Ovary (tissue), 9 donors: Measurements from ENCODE around the gene SLC26A1. TPM values are rescaled to one million over a fixed set of nuclear protein-coding genes. Genes with fewer than 3 reads are reported as not detected.

Source experiments
- DNase-seq, 5 donors: peaks; one replicate each; pipeline ENCODE4 v3.0.0-alpha.2; 2019 to 2020
- H3K27ac ChIP-seq, 2 donors: fragments of 200-600 bp; one replicate each; pipeline versions ENCODE4 v1.5.1 to v1.8.0; 2019 to 2022
- H3K27me3 ChIP-seq: fragments of 200-600 bp; one replicate; pipeline ENCODE4 v1.8.0; 2022
- H3K36me3 ChIP-seq: fragments of 200-600 bp; sonication (generic); one replicate; pipeline ENCODE4 v1.5.1; 2019
- H3K4me1 ChIP-seq: one replicate; pipeline ENCODE4 v1.8.1; 2013; ENCODE audit warnings: mild to moderate bottlenecking, moderate library complexity; ENCODE audit not compliant: insufficient read depth
- H3K4me3 ChIP-seq: fragments of 200-600 bp; sonication (generic); one replicate; pipeline ENCODE4 v1.5.1; 2017
- H3K9me3 ChIP-seq, 2 donors: fragments of 200-600 bp in 1 of 2; sonication (generic) in 1 of 2; one replicate each; pipeline versions ENCODE4 v1.5.1 to v1.8.1; 2013 to 2019; ENCODE audit warnings: mild to moderate bottlenecking in 1 of 2, moderate library complexity in 1 of 2
- CTCF ChIP-seq, 3 donors: fragments of 450-650 bp in 2 of 3; fragments of 200-600 bp in 1 of 3; IDR thresholded peaks; one replicate each; pipeline versions ENCODE4 v1.5.1 to v1.8.0; 2016 to 2022; ENCODE audit warnings: antibody characterized with exemption in 3 of 3, mild to moderate bottlenecking in 1 of 3
- EP300 ChIP-seq: sonication (generic); formaldehyde crosslinking; IDR thresholded peaks from one replicate; pipeline ENCODE4 v1.6.1; 2017; ENCODE audit warnings: antibody characterized with exemption
- POLR2A ChIP-seq: fragments of 450-650 bp; IDR thresholded peaks from one replicate; pipeline ENCODE4 v1.6.1; 2017; ENCODE audit warnings: antibody characterized with exemption, mild to moderate bottlenecking, moderate library complexity
- WGBS, 3 donors: extraction: QIAGEN DNeasy Blood & Tissue Kit in 1 of 3; methylation state at CpG; one replicate each; pipeline versions ENCODE4 v1.1.5 to v1.1.7; 2013 to 2017; 5-methylcytosine and 5-hydroxymethylcytosine counted together
- intact Hi-C, 4 donors: fragments of 100-400 bp; cut with DNase I; formaldehyde crosslinking; loops; one replicate each; pipeline versions ENCODE4 v1.11.0 to v1.15.1; 2022 to 2023
- polyA plus RNA-seq, 2 donors: library from polyadenylated mRNA; stranded (reverse); fragments of 200-250 nt in 1 of 2; fragments of 350-450 nt in 1 of 2; fragmentation: Illumina TruSeq in 1 of 2; extraction: RNeasy Lipid Tissue Mini Kit (QIAGEN cat#74804) in 1 of 2; gene quantifications; one replicate each; pipeline ENCODE4 v1.2.3, GENCODE V29; 2013 to 2014
- total RNA-seq, 7 donors: library from RNA; depleted of rRNA in 2 of 7; stranded (reverse); fragments of >200 nt in 2 of 7; fragmentation: NEBNext Ultra II Directional in 3 of 7; extraction: Animal tissue kit (Norgen Biotek cat#: 25700) in 3 of 7; gene quantifications; one replicate each; pipeline versions ENCODE4 v1.1.0 to v1.2.4, GENCODE V29; 2016 to 2023
- donor health status: DM: no; HTN: no; CAD: no; lungs with moderate emphysema.
- donor health status: DM: no; HTN: no; CAD: no.
- donor health status: Bipolar disorder and iron deficiency.
- donor health status: DM: yes; HTN: yes; CAD: no.
- donor health status: DM: no; HTN: no; CAD: no.
- donor health status: DM: yes; HTN: yes; CAD: no.

SLC26A1 gene
- total and polyA plus RNA-seq, 9 donors, result 0.10 to 1.1 (median 0.25) TPM; not detected in 1

- Histone ChIP-seq H3K36me3 (no peaks in the 10 kb centered on the region), H3K4me1 (peaks cover 6% of the 10 kb centered on the region), H3K4me3 (no peak overlapping the region), H3K27me3 (peaks cover 16% of the 10 kb centered on the region), H3K27ac (no peak overlapping the region), H3K9me3 (no peaks in the 10 kb centered on the region)
- 26 to 30% (median 28%) methylated on average over 55 to 63 of the region's 63 CpGs for WGBS, 3 donors
- no peak for DNase-seq
- intact Hi-C loops, result no loop called here
- no peak for TF ChIP-seq CTCF (IDR thresholded peaks at IDR 0.05)
- TF ChIP-seq EP300, result no peak
- TF ChIP-seq POLR2A, result no peak
Measured at GRCh38 chr4:1003271-1004070, 10.3 kb upstream of the SLC26A1 start.

- Histone ChIP-seq H3K36me3 (no peaks in the 10 kb centered on the region), H3K9me3 (no peaks in the 10 kb centered on the region), H3K4me3 (no peak overlapping the region), H3K27ac (no peak overlapping the region), H3K27me3 (peaks cover 16% of the 10 kb centered on the region), H3K4me1 (peaks cover 9% of the 10 kb centered on the region)
- intact Hi-C loops, result no loop called here
- no peak for DNase-seq
- WGBS, 3 donors, result 0 to 2% (median 1%) methylated on average over 21 to 75 of the region's 75 CpGs
- TF ChIP-seq EP300, result no peak
Measured at GRCh38 chr4:1002631-1003251, 9.5 kb upstream of the SLC26A1 start.

- no peak for TF ChIP-seq CTCF (IDR thresholded peaks at IDR 0.05)
- no peak for TF ChIP-seq EP300
- TF ChIP-seq POLR2A, result no peak
Measured at GRCh38 chr4:1002131-1002630, 9.0 kb upstream of the SLC26A1 start.

GRCh38 chr4:1001561-1002130 is 8.4 kb upstream of the SLC26A1 start:
- Histone ChIP-seq H3K9me3 (no peaks in the 10 kb centered on the region), H3K27me3 (peaks cover 16% of the 10 kb centered on the region), H3K27ac (no peak overlapping the region), H3K36me3 (no peaks in the 10 kb centered on the region), H3K4me1 (peaks cover 13% of the 10 kb centered on the region), H3K4me3 (no peak overlapping the region)
- intact Hi-C loops, result no loop called here
- DNase-seq, result no peak
- TF ChIP-seq CTCF (IDR thresholded peaks at IDR 0.05) (no peak), POLR2A (no peak)
- WGBS, 3 donors, result 19 to 27% (median 23%) methylated on average over 36 to 48 of the region's 48 CpGs

More at GRCh38 chr4:1002131-1002630, 9.0 kb upstream of the SLC26A1 start:
- WGBS, 3 donors, result 2 to 5% (median 4%) methylated on average over 37 to 54 of the region's 54 CpGs
- H3K27me3 ChIP-seq, result peaks cover 16% of the 10 kb centered on the region
- DNase-seq, result peak in 4 of 5 donors; percentile 61 to 79 (median 74)
- no peaks in the 10 kb centered on the region for H3K36me3 ChIP-seq
- H3K4me1 ChIP-seq, result peaks cover 13% of the 10 kb centered on the region
- H3K9me3 ChIP-seq, result no peaks in the 10 kb centered on the region
- no peak overlapping the region for H3K27ac ChIP-seq
- H3K4me3 ChIP-seq, result no peak overlapping the region
- intact Hi-C loops, result no loop called here
